Activated CD4-positive, alpha-beta T cell treated with anti-CD3 and anti-CD28 coated beads for 36 hours (primary cell): ENCODE measurements around the gene KCNN3. TPM values are rescaled to one million over a fixed set of nuclear protein-coding genes. Genes with fewer than 3 reads are reported as not detected.

Experiments used
- ATAC-seq: fragments of 200-7000 bp; cut with Tn5 transposase; one replicate; pipeline ENCODE4 v1.10.0; 2021; ENCODE audit warnings: mild to moderate bottlenecking, moderate library complexity
- CTCF ChIA-PET: fragments of 350-600 bp; sonication (Branson Sonifier 250); formaldehyde crosslinking; loops from one replicate; lab custom pipeline; 2021; ENCODE audit warnings: antibody characterized with exemption; lab: Charles Lee
- POLR2A ChIA-PET: fragments of 350-600 bp; sonication (Branson Sonifier 250); formaldehyde crosslinking; loops from one replicate; lab custom pipeline; 2021; ENCODE audit warnings: antibody characterized with exemption, inconsistent platforms; lab: Charles Lee
- DNase-seq: peaks from one replicate; pipeline ENCODE4 v3.0.0-alpha.2; 2020
- H3K27ac Mint-ChIP-seq: one replicate; pipeline ENCODE4 v1.8.0; 2021; ENCODE audit warnings: mixed read lengths
- H3K27me3 Mint-ChIP-seq: one replicate; pipeline ENCODE4 v1.8.0; 2021; ENCODE audit warnings: mixed read lengths
- H3K36me3 Mint-ChIP-seq: one replicate; pipeline ENCODE4 v1.8.0; 2021; ENCODE audit warnings: low read depth, mixed read lengths
- H3K4me1 Mint-ChIP-seq: one replicate; pipeline ENCODE4 v1.8.0; 2021; ENCODE audit warnings: mixed read lengths
- H3K4me3 Mint-ChIP-seq: one replicate; pipeline ENCODE4 v1.8.0; 2021; ENCODE audit warnings: mild to moderate bottlenecking, moderate library complexity, mixed read lengths
- H3K9me3 Mint-ChIP-seq: one replicate; pipeline ENCODE4 v1.8.0; 2021; ENCODE audit warnings: low read depth, mixed read lengths
- intact Hi-C, 2 experiments: fragments of 100-400 bp; cut with DNase I in 1 of 2; cut with micrococcal nuclease in 1 of 2; formaldehyde crosslinking; loops; one replicate each; pipeline versions ENCODE4 v1.14.2 to v1.15.1; 2022 to 2024; cut with DNase I, micrococcal nuclease
- total RNA-seq, 2 experiments: library from RNA; stranded (reverse); gene quantifications; one replicate each; pipeline ENCODE4 v1.2.3, GENCODE V29; 2021

The KCNN3 gene
- total RNA-seq, 2 experiments from 2014 or later: 0.18 to 0.25 TPM

GRCh38 chr1:154859151-154859785 is 10.8 kb downstream of the KCNN3 start:
- no peaks in the 10 kb centered on the region for H3K9me3 Mint-ChIP-seq

GRCh38 chr1:154857441-154858215 is 12.5 kb downstream of the KCNN3 start:
- H3K36me3 Mint-ChIP-seq: no peaks in the 10 kb centered on the region
- H3K27me3 Mint-ChIP-seq: peaks cover 3% of the 10 kb centered on the region
- intact Hi-C loops: no loop called here
- ChIA-PET CTCF (interaction anchor here (0.7 to 1.6 kb wide), 5 partner anchors 15 to 207 kb away, joined by 3 to 5 read pairs (median 3); no protein-coding TSS in a partner anchor), POLR2A (no interaction called here)
- ATAC-seq (peak; percentile 61), DNase-seq (peak; percentile 46)
- no peak overlapping the region for H3K27ac Mint-ChIP-seq
- H3K4me1 Mint-ChIP-seq: peaks cover 31% of the 10 kb centered on the region
- H3K4me3 Mint-ChIP-seq: no peak overlapping the region
- no peaks in the 10 kb centered on the region for H3K9me3 Mint-ChIP-seq

More at GRCh38 chr1:154859151-154859785, 10.8 kb downstream of the KCNN3 start:
- H3K27ac Mint-ChIP-seq: no peak overlapping the region
- H3K36me3 Mint-ChIP-seq: no peaks in the 10 kb centered on the region
- peaks cover 47% of the 10 kb centered on the region for H3K4me1 Mint-ChIP-seq
- ChIA-PET CTCF (interaction anchor here (0.7 to 1.6 kb wide), 7 partner anchors 9 to 185 kb away, joined by 3 to 5 read pairs (median 4); no protein-coding TSS in a partner anchor), POLR2A (no interaction called here)
- H3K27me3 Mint-ChIP-seq: peaks cover 3% of the 10 kb centered on the region
- DNase-seq (no peak), ATAC-seq (no peak)
- intact Hi-C loops: no loop called here
- no peak overlapping the region for H3K4me3 Mint-ChIP-seq

- H3K4me3 Mint-ChIP-seq: no peak overlapping the region
- peaks cover 3% of the 10 kb centered on the region for H3K27me3 Mint-ChIP-seq
- no peak for ATAC-seq
- intact Hi-C loops: no loop called here
- DNase-seq: no peak
- peaks cover 30% of the 10 kb centered on the region for H3K4me1 Mint-ChIP-seq
- H3K36me3 Mint-ChIP-seq: no peaks in the 10 kb centered on the region
- POLR2A ChIA-PET: no interaction called here
- CTCF ChIA-PET: interaction anchor here (0.9 to 1.3 kb wide), 2 partner anchors 24 to 66 kb away, joined by 3 read pairs; no protein-coding TSS in a partner anchor
- H3K9me3 Mint-ChIP-seq: no peaks in the 10 kb centered on the region
- H3K27ac Mint-ChIP-seq: no peak overlapping the region
Measured at GRCh38 chr1:154857022-154857421, 13.1 kb downstream of the KCNN3 start.

GRCh38 chr1:154856544-154856943 is 13.5 kb downstream of the KCNN3 start:
- POLR2A ChIA-PET: interaction anchor here (0.6 kb wide), 1 partner anchor 956 kb away, joined by 3 read pairs; no protein-coding TSS in a partner anchor
- CTCF ChIA-PET: interaction anchor here (0.5 to 1.3 kb wide), 2 partner anchors 25 to 84 kb away, joined by 3 to 4 read pairs; no protein-coding TSS in a partner anchor
- Mint-ChIP-seq H3K36me3 (no peaks in the 10 kb centered on the region), H3K27me3 (peaks cover 3% of the 10 kb centered on the region), H3K9me3 (no peaks in the 10 kb centered on the region), H3K4me1 (peaks cover 30% of the 10 kb centered on the region), H3K27ac (no peak overlapping the region), H3K4me3 (no peak overlapping the region)
- DNase-seq (peak; percentile 45), ATAC-seq (peak; percentile 27)
- intact Hi-C loops: no loop called here

- Mint-ChIP-seq H3K36me3 (no peaks in the 10 kb centered on the region), H3K9me3 (no peaks in the 10 kb centered on the region), H3K27ac (no peak overlapping the region), H3K27me3 (peaks cover 3% of the 10 kb centered on the region), H3K4me3 (no peak overlapping the region), H3K4me1 (peaks cover 30% of the 10 kb centered on the region)
- CTCF ChIA-PET: interaction anchor here (0.5 to 1.1 kb wide), 3 partner anchors 16 to 85 kb away, joined by 3 to 4 read pairs (median 3); no protein-coding TSS in a partner anchor
- ATAC-seq (no peak), DNase-seq (no peak)
- intact Hi-C loops: no loop called here
- POLR2A ChIA-PET: interaction anchor here (0.6 kb wide), 1 partner anchor 956 kb away, joined by 3 read pairs; no protein-coding TSS in a partner anchor
Measured at GRCh38 chr1:154856049-154856448, 14.0 kb downstream of the KCNN3 start.

GRCh38 chr1:154855186-154855851 is 14.8 kb downstream of the KCNN3 start:
- ChIA-PET CTCF (interaction anchor here (0.7 to 1.1 kb wide), 2 partner anchors 17 to 50 kb away, joined by 3 read pairs; no protein-coding TSS in a partner anchor), POLR2A (no interaction called here)
- intact Hi-C loops: no loop called here
- Mint-ChIP-seq H3K4me1 (peaks cover 31% of the 10 kb centered on the region), H3K36me3 (no peaks in the 10 kb centered on the region), H3K9me3 (no peaks in the 10 kb centered on the region), H3K4me3 (no peak overlapping the region), H3K27me3 (peaks cover 3% of the 10 kb centered on the region), H3K27ac (no peak overlapping the region)
- DNase-seq: no peak
- no peak for ATAC-seq

GRCh38 chr1:154852845-154853244 is 17.2 kb downstream of the KCNN3 start:
- no peaks in the 10 kb centered on the region for H3K36me3 Mint-ChIP-seq
- ATAC-seq (no peak), DNase-seq (no peak)
- POLR2A ChIA-PET: interaction anchor here (0.6 kb wide), 1 partner anchor 101 kb away, joined by 3 read pairs; no protein-coding TSS in a partner anchor
- intact Hi-C loops: no loop called here
- CTCF ChIA-PET: interaction anchor here (0.6 to 0.8 kb wide), 4 partner anchors 62 to 240 kb away, joined by 3 read pairs; no protein-coding TSS in a partner anchor
- no peak overlapping the region for H3K27ac Mint-ChIP-seq
- peaks cover 31% of the 10 kb centered on the region for H3K4me1 Mint-ChIP-seq
- no peaks in the 10 kb centered on the region for H3K9me3 Mint-ChIP-seq
- H3K4me3 Mint-ChIP-seq: no peak overlapping the region
- peaks cover 5% of the 10 kb centered on the region for H3K27me3 Mint-ChIP-seq

- H3K4me1 Mint-ChIP-seq: peaks cover 20% of the 10 kb centered on the region
- ATAC-seq: no peak
- H3K4me3 Mint-ChIP-seq: no peak overlapping the region
- DNase-seq: no peak
- H3K36me3 Mint-ChIP-seq: no peaks in the 10 kb centered on the region
- CTCF ChIA-PET: no interaction called here
- peaks cover 5% of the 10 kb centered on the region for H3K27me3 Mint-ChIP-seq
- POLR2A ChIA-PET: no interaction called here
- intact Hi-C loops: no loop called here
- H3K9me3 Mint-ChIP-seq: no peaks in the 10 kb centered on the region
- peak overlapping the region; percentile 0 for H3K27ac Mint-ChIP-seq
Measured at GRCh38 chr1:154851392-154852177, 18.5 kb downstream of the KCNN3 start.

- Mint-ChIP-seq H3K36me3 (no peaks in the 10 kb centered on the region), H3K9me3 (no peaks in the 10 kb centered on the region), H3K4me1 (peaks cover 17% of the 10 kb centered on the region), H3K27me3 (peaks cover 5% of the 10 kb centered on the region), H3K27ac (no peak overlapping the region), H3K4me3 (no peak overlapping the region)
- POLR2A ChIA-PET: interaction anchor here (0.9 kb wide), 1 partner anchor 18 kb away, joined by 3 read pairs; no protein-coding TSS in a partner anchor
- ATAC-seq (peak; percentile 96), DNase-seq (peak; percentile 69)
- intact Hi-C loops: no loop called here
- CTCF ChIA-PET: interaction anchor here (0.6 to 1.6 kb wide), 8 partner anchors 9 to 295 kb away, joined by 3 to 8 read pairs (median 4); no protein-coding TSS in a partner anchor
Measured at GRCh38 chr1:154849645-154850131, 20.4 kb downstream of the KCNN3 start.

- no peak overlapping the region for H3K27ac Mint-ChIP-seq
- no peaks in the 10 kb centered on the region for H3K9me3 Mint-ChIP-seq
- no peak overlapping the region for H3K4me3 Mint-ChIP-seq
- ChIA-PET CTCF (interaction anchor here (0.9 to 1.6 kb wide), 5 partner anchors 10 to 514 kb away, joined by 3 to 8 read pairs (median 4); no protein-coding TSS in a partner anchor), POLR2A (no interaction called here)
- H3K4me1 Mint-ChIP-seq: peaks cover 17% of the 10 kb centered on the region
- no peaks in the 10 kb centered on the region for H3K36me3 Mint-ChIP-seq
- ATAC-seq: no peak
- intact Hi-C loops: no loop called here
- DNase-seq: no peak
- H3K27me3 Mint-ChIP-seq: peaks cover 5% of the 10 kb centered on the region
Measured at GRCh38 chr1:154848983-154849382, 21.1 kb downstream of the KCNN3 start.
